ENCODE measurements around the gene KNDC1. TPM values are rescaled to one million over a fixed set of nuclear protein-coding genes. Genes with fewer than 3 reads are reported as not detected.

The KNDC1 gene
- total RNA-seq, 1 experiment from 2014 or later, result 15.7 TPM

- Histone ChIP-seq H2AFZ (ENCODE audit: low read length) (no peak within 1 kb of the TSS), H4K91ac (ENCODE audit: insufficient read length, low read depth, low read length) (no peak within 1 kb of the TSS), H2BK5ac (ENCODE audit: insufficient read length, low read length) (no peak within 1 kb of the TSS), H3K18ac (ENCODE audit: insufficient read length, low read depth, low read length) (no peak within 1 kb of the TSS), H4K20me1 (ENCODE audit: control insufficient read depth, insufficient read depth, insufficient read length) (no peaks in the 10 kb centered on the region), H3K23ac (ENCODE audit: insufficient read length, low read depth, low read length) (no peak within 1 kb of the TSS), H2BK12ac (ENCODE audit: insufficient read length, low read depth, low read length) (no peak within 1 kb of the TSS), H2BK20ac (ENCODE audit: low read depth, low read length, poor library complexity, severe bottlenecking) (no peak within 1 kb of the TSS), H3K27me3 (ENCODE audit: insufficient read depth, low read length) (peaks cover 6% of the 10 kb centered on the region; the same call in 1 of the 2 replicates), H3K4ac (ENCODE audit: low read depth, low read length) (no peak within 1 kb of the TSS), H3K79me2 (ENCODE audit: insufficient read depth, low read length) (no peaks in the 10 kb centered on the region), H3K79me1 (ENCODE audit: insufficient read depth, low read depth, low read length, poor library complexity, severe bottlenecking) (no peaks in the 10 kb centered on the region), H3K4me2 (ENCODE audit: insufficient read depth, insufficient read length, low read length) (peak within 1 kb of the TSS; percentile 20), H2BK15ac (ENCODE audit: low read depth, low read length) (no peak within 1 kb of the TSS), H3K14ac (ENCODE audit: insufficient read depth, low read length) (no peak within 1 kb of the TSS), H3K4me1 (ENCODE audit: insufficient read depth, low read length) (no peaks in the 10 kb centered on the region; the same call in 1 of the 2 replicates), H3T11ph (ENCODE audit: low read length) (no peak within 1 kb of the TSS), H3K27ac (ENCODE audit: insufficient read length, low read depth, low read length) (no peak within 1 kb of the TSS), H2AK5ac (ENCODE audit: insufficient read length, low read length) (no peak within 1 kb of the TSS), H3K56ac (ENCODE audit: insufficient read length, low read depth, low read length) (no peak within 1 kb of the TSS), H3K9ac (ENCODE audit: extremely low read depth, insufficient read length, low read length) (no peak within 1 kb of the TSS), H2BK120ac (ENCODE audit: low read depth, low read length, poor library complexity, severe bottlenecking) (no peak within 1 kb of the TSS), H3K9me3 (ENCODE audit: control insufficient read depth, low read depth, low read length) (no peaks in the 10 kb centered on the region), H4K5ac (ENCODE audit: insufficient read length, low read depth, low read length) (no peak within 1 kb of the TSS), H3K23me2 (ENCODE audit: insufficient read length, low read depth, low read length, poor library complexity, severe bottlenecking) (no peaks in the 10 kb centered on the region), H4K8ac (replicated peaks; ENCODE audit: insufficient read length, low read depth, low read length) (no peak within 1 kb of the TSS)
- TF ChIP-seq CTCF (conservative IDR thresholded peaks at IDR 0.05), result no peak
- DNase-seq, result no peak
- H3K4me1 Mint-ChIP-seq, result peaks cover 32 to 33% of the 10 kb centered on the region in 2 experiments
- no CpG with 5 or more reads among the region's 49 CpGs for WGBS (ENCODE audit: extremely low coverage, insufficient read length, low lambda C conversion rate)
- peaks cover 0 to 5% (median 0%) of the 10 kb centered on the region in 3 experiments; a peak in 4 of 7 replicates for H3K36me3 Mint-ChIP-seq (ENCODE audit: insufficient read depth in 1 of 3, low read depth in 3 of 3)
- peaks cover 70% of the 10 kb centered on the region for H3K27me3 Mint-ChIP-seq (ENCODE audit: low read depth)
- no peak within 1 kb of the TSS; a peak in 1 of 7 replicates for H3K27ac Mint-ChIP-seq
- peaks cover 0 to 8% of the 10 kb centered on the region in 2 experiments; a peak in 3 of 5 replicates for H3K9me3 Mint-ChIP-seq
- H3K4me3 Mint-ChIP-seq, result peak within 1 kb of the TSS; percentile 77 to 82
Observed at GRCh38 chr10:133230044-133230361, 70.0 kb downstream of the KNDC1 start, which contains the start of gene UTF1. UTF1 (plus strand) TSS chr10:133230217; CDS start chr10:133230289, 72 bp downstream.

All from H9 (cell line).